Liver (tissue), 9 donors: ENCODE results near the gene FBXO44. TPM values are rescaled to one million over a fixed set of nuclear protein-coding genes. Genes with fewer than 3 reads are reported as not detected.

ENCODE experiments used
- DNase-seq: peaks from one replicate; pipeline ENCODE4 v3.0.0-alpha.2; 2017; ENCODE audit warnings: low spot score
- H3K27ac ChIP-seq, 2 donors: one replicate each; pipeline ENCODE4 v1.7.0; 2013; ENCODE audit warnings: inconsistent platforms in 2 of 2, low read length in 2 of 2, control low read depth in 1 of 2, low read depth in 1 of 2, mild to moderate bottlenecking in 1 of 2
- H3K27me3 ChIP-seq, 4 donors: one replicate each; pipeline versions ENCODE4 v1.6.1 to v1.7.0; 2013; ENCODE audit warnings: low read length in 3 of 4, inconsistent platforms in 1 of 4, mild to moderate bottlenecking in 1 of 4, moderate library complexity in 1 of 4; ENCODE audit not compliant: control insufficient read depth in 4 of 4, insufficient read depth in 4 of 4
- H3K36me3 ChIP-seq, 4 donors: one replicate each; pipeline versions ENCODE4 v1.6.1 to v1.7.0; 2013; ENCODE audit warnings: low read length in 3 of 4, mild to moderate bottlenecking in 3 of 4, low read depth in 1 of 4, moderate library complexity in 1 of 4; ENCODE audit not compliant: control insufficient read depth in 4 of 4, insufficient read depth in 3 of 4
- H3K4me1 ChIP-seq, 4 donors: one replicate each; pipeline versions ENCODE4 v1.6.1 to v1.7.0; 2013; ENCODE audit warnings: low read length in 3 of 4, mild to moderate bottlenecking in 3 of 4, moderate library complexity in 1 of 4; ENCODE audit not compliant: control insufficient read depth in 4 of 4, insufficient read depth in 4 of 4
- H3K4me3 ChIP-seq, 3 donors: one replicate each; pipeline versions ENCODE4 v1.6.1 to v1.7.0; 2013; ENCODE audit warnings: low read length in 3 of 3, control low read depth in 1 of 3, low read depth in 1 of 3, mild to moderate bottlenecking in 1 of 3
- H3K9ac ChIP-seq, 2 donors: one replicate each; pipeline ENCODE4 v1.7.0; 2013; ENCODE audit warnings: low read length in 2 of 2, mild to moderate bottlenecking in 2 of 2, moderate library complexity in 2 of 2, control low read depth in 1 of 2, low read depth in 1 of 2
- H3K9me3 ChIP-seq, 4 donors: one replicate each; pipeline versions ENCODE4 v1.6.1 to v1.7.0; 2013; ENCODE audit warnings: low read length in 3 of 4; ENCODE audit not compliant: control insufficient read depth in 4 of 4
- CTCF ChIP-seq: fragments of 150-350 bp; IDR thresholded peaks from 2 replicates; pipeline ENCODE4 v1.5.1; 2017; ENCODE audit warnings: improper control_type of control experiment, low read depth, low read length; ENCODE audit not compliant: missing input control
- FOXA1 ChIP-seq: IDR thresholded peaks from 2 replicates; pipeline ENCODE4 v1.6.1; 2016; ENCODE audit warnings: antibody characterized with exemption
- FOXA2 ChIP-seq: IDR thresholded peaks from 2 replicates; pipeline ENCODE4 v1.6.1; 2016; ENCODE audit warnings: antibody characterized with exemption
- HNF4G ChIP-seq: IDR thresholded peaks from 2 replicates; pipeline ENCODE4 v1.6.1; 2016; ENCODE audit warnings: antibody characterized with exemption
- MAX ChIP-seq: IDR thresholded peaks from 2 replicates; pipeline ENCODE4 v1.6.1; 2016; ENCODE audit warnings: antibody characterized with exemption
- RAD21 ChIP-seq, 2 donors: IDR thresholded peaks; 2 replicates each; pipeline ENCODE4 v1.6.1; 2016; ENCODE audit warnings: antibody characterized with exemption in 2 of 2, mild to moderate bottlenecking in 2 of 2
- RXRA ChIP-seq, 2 donors: IDR thresholded peaks; 2 replicates each; pipeline ENCODE4 v1.6.1; 2017 to 2018; ENCODE audit warnings: antibody characterized with exemption in 2 of 2, mild to moderate bottlenecking in 1 of 2
- SP1 ChIP-seq: IDR thresholded peaks from 2 replicates; pipeline ENCODE4 v1.6.1; 2018; ENCODE audit warnings: antibody characterized with exemption, mild to moderate bottlenecking
- TAF1 ChIP-seq: conservative IDR thresholded peaks from 2 replicates; pipeline ENCODE4 v1.6.1; 2016; ENCODE audit warnings: antibody characterized with exemption, mild to moderate bottlenecking
- WGBS: extraction: QIAGEN DNeasy Blood & Tissue Kit; methylation state at CpG from one replicate; pipeline ENCODE4 v1.1.7; 2013; 5-methylcytosine and 5-hydroxymethylcytosine counted together
- polyA plus RNA-seq, 2 donors: library from polyadenylated mRNA; stranded (reverse) in 1 of 2; unstranded in 1 of 2; fragments of 200-250 nt in 1 of 2; fragments of >200 nt in 1 of 2; fragmentation: Nextera tagmentation in 1 of 2; extraction: Ambion mirVana in 1 of 2; gene quantifications; one replicate each; pipeline versions ENCODE4 v1.2.1 to v1.2.3, GENCODE V29; 2013 to 2015
- total RNA-seq, 2 donors: library from RNA; depleted of rRNA; stranded (reverse); fragments of >200 nt; gene quantifications; one replicate each; pipeline ENCODE4 v1.2.3, GENCODE V29; 2014
- TF ChIP-seq, protein P1 (sequence below): IDR thresholded peaks from 2 replicates; pipeline ENCODE4 v1.6.1; 2016; ENCODE audit warnings: antibody characterized with exemption
- donor health status: healthy.
- donor health status: healthy.
- donor health status: healthy.
- donor health status: healthy.
- donor health status: healthy.

FBXO44 gene
- total and polyA plus RNA-seq, 4 donors = 3.6 to 13.2 (median 6.8) TPM

DNA sequence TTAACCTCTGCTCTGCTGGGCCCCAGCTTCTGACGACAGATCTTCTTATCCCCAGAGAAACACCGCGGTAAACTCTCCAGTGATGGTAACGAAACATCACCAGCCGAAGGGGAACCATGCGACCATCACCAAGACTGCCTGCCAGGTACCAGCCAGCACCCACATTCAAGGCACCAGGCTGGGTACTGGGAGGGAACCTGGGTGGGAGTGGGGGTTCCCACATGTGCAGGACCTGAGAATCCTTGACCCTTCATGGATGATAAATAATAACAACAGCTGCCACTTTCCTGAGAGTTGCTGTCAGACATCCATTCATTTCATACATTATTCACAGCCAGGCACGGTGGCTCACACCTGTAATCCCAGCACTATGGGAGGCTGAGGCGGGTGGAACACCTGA lies 57.6 kb downstream of the FBXO44 start:
- Histone ChIP-seq H3K27me3 (no peaks in the 10 kb centered on the region), H3K36me3 (no peaks in the 10 kb centered on the region), H3K4me1 (peaks cover 0 to 9% (median 5%) of the 10 kb centered on the region in 4 donors), H3K27ac (no peak overlapping the region), H3K9ac (no peak overlapping the region), H3K4me3 (no peak overlapping the region), H3K9me3 (no peaks in the 10 kb centered on the region)
- 90% methylated on average over 8 of the region's 8 CpGs for WGBS
- TF ChIP-seq HNF4G (no peak), FOXA2 (no peak), SP1 (no peak), MAX (no peak), RXRA (IDR thresholded peaks at IDR 0.05) (no peak), TAF1 (no peak), RAD21 (IDR thresholded peaks at IDR 0.05) (no peak), FOXA1 (no peak), CTCF (no peak)
- TF ChIP-seq, protein P1, sequence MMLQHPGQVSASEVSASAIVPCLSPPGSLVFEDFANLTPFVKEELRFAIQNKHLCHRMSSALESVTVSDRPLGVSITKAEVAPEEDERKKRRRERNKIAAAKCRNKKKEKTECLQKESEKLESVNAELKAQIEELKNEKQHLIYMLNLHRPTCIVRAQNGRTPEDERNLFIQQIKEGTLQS = no peak
- no peak for DNase-seq

Other genes with a start within 250 kb of the FBXO44 start
- under 1 TPM in 1 of 2 donors, not detected in 1; 0.08 TPM for gene DISP3, start 175.7 kb upstream of the FBXO44 start, total RNA-seq
- gene DISP3, start 175.7 kb upstream of the FBXO44 start, polyA plus RNA-seq = under 1 TPM in 1 of 2 donors, not detected in 1; 0.02 TPM
- gene FBXO2, start 448 bp upstream of the FBXO44 start, total RNA-seq = 1 to 10 TPM; 1.7 to 2.9 TPM
- 10 to 100 TPM in 1 of 2 donors, 1 to 10 TPM in 1; 5.0 to 20.9 TPM for gene FBXO2, start 448 bp upstream of the FBXO44 start, polyA plus RNA-seq
- 1 to 10 TPM; 5.7 to 7.5 TPM for gene FBXO6, start 9.3 kb downstream of the FBXO44 start, total RNA-seq
- 10 to 100 TPM in 1 of 2 donors, 1 to 10 TPM in 1; 7.5 to 15.5 TPM for gene FBXO6, start 9.3 kb downstream of the FBXO44 start, polyA plus RNA-seq
- 10 to 100 TPM; 17.5 to 26.2 TPM for gene MAD2L2, start 26.3 kb downstream of the FBXO44 start, total RNA-seq
- gene MAD2L2, start 26.3 kb downstream of the FBXO44 start, polyA plus RNA-seq = 10 to 100 TPM; 37.6 to 43.1 TPM
- gene DRAXIN, start 36.8 kb downstream of the FBXO44 start, total RNA-seq = under 1 TPM in 1 of 2 donors, not detected in 1; under 0.01 TPM
- under 1 TPM in 1 of 2 donors, not detected in 1; 0.01 TPM for gene DRAXIN, start 36.8 kb downstream of the FBXO44 start, polyA plus RNA-seq
- gene AGTRAP, start 81.3 kb downstream of the FBXO44 start, total RNA-seq = 10 to 100 TPM in 1 of 2 donors, 1 to 10 TPM in 1; 8.5 to 19.3 TPM
- 10 to 100 TPM; 16.0 to 19.0 TPM for gene AGTRAP, start 81.3 kb downstream of the FBXO44 start, polyA plus RNA-seq
- not detected for gene C1orf167, start 107.3 kb downstream of the FBXO44 start, total RNA-seq
- under 1 TPM in 1 of 2 donors, not detected in 1; 0.37 TPM for gene C1orf167, start 107.3 kb downstream of the FBXO44 start, polyA plus RNA-seq
- 10 to 100 TPM; 27.6 to 29.0 TPM for gene MTHFR, start 151.1 kb downstream of the FBXO44 start, total RNA-seq
- gene MTHFR, start 151.1 kb downstream of the FBXO44 start, polyA plus RNA-seq = 1 to 10 TPM; 5.5 to 9.0 TPM
- 1 to 10 TPM; 5.6 to 9.0 TPM for gene CLCN6, start 151.3 kb downstream of the FBXO44 start, total RNA-seq
- 1 to 10 TPM; 5.0 to 7.3 TPM for gene CLCN6, start 151.3 kb downstream of the FBXO44 start, polyA plus RNA-seq
- not detected for gene NPPA, start 192.9 kb downstream of the FBXO44 start, total RNA-seq
- under 1 TPM in 1 of 2 donors, not detected in 1; 0.12 TPM for gene NPPA, start 192.9 kb downstream of the FBXO44 start, polyA plus RNA-seq
- not detected for gene NPPB, start 204.1 kb downstream of the FBXO44 start, total RNA-seq
- not detected for gene NPPB, start 204.1 kb downstream of the FBXO44 start, polyA plus RNA-seq